K562 (cell line): ENCODE results near the gene NUAK2. TPM values are rescaled to one million over a fixed set of nuclear protein-coding genes. Genes with fewer than 3 reads are reported as not detected.

Experiments used
- DIDO1 ChIP-seq: fragments of 450-650 bp; IDR thresholded peaks from 2 replicates; pipeline ENCODE4 v1.6.1; 2016; ENCODE audit warnings: low read depth, missing biosample characterization, missing genetic modification characterization
- ELF2 ChIP-seq: fragments of 250-450 bp; sonication (Bioruptor Pico); IDR thresholded peaks from 2 replicates; pipeline ENCODE4 v1.5.0; 2021; ENCODE audit warnings: mild to moderate bottlenecking
- ELF4 ChIP-seq: fragments of 450-650 bp; formaldehyde crosslinking; IDR thresholded peaks from 2 replicates; pipeline ENCODE4 v1.4.0; 2022; ENCODE audit warnings: missing genetic modification characterization
- ETV5 ChIP-seq: sonication (generic); formaldehyde crosslinking; IDR thresholded peaks from 2 replicates; pipeline ENCODE4 v1.4.0; 2020; ENCODE audit warnings: low read depth, mild to moderate bottlenecking, missing genetic modification reagents
- FIP1L1 ChIP-seq: fragments of 200-400 bp; formaldehyde crosslinking; IDR thresholded peaks from 2 replicates; pipeline ENCODE4 v1.6.1; 2018; ENCODE audit warnings: mild to moderate bottlenecking, low read depth, low read length; ENCODE audit not compliant: poor library complexity, severe bottlenecking
- FOSL1 ChIP-seq: fragments of 200-800 bp; sonication (Bioruptor generic); conservative IDR thresholded peaks from 2 replicates; pipeline ENCODE4 v1.6.1; 2016; ENCODE audit warnings: missing genetic modification characterization, missing compliant biosample characterization
- GABPB1 ChIP-seq: sonication (generic); formaldehyde crosslinking; IDR thresholded peaks from 2 replicates; pipeline ENCODE4 v1.8.0; 2022; ENCODE audit warnings: mild to moderate bottlenecking, missing genetic modification reagents
- HNRNPUL1 ChIP-seq: fragments of 200-400 bp; formaldehyde crosslinking; IDR thresholded peaks from 2 replicates; pipeline ENCODE4 v1.6.1; 2017; ENCODE audit warnings: low read length
- KLF16 ChIP-seq: IDR thresholded peaks from 2 replicates; pipeline ENCODE4 v1.6.1; 2016; ENCODE audit warnings: antibody characterized with exemption
- MAFF ChIP-seq: IDR thresholded peaks from 2 replicates; pipeline ENCODE4 v1.6.1; 2012; ENCODE audit warnings: low read length, improper control_type of control experiment
- MECOM ChIP-seq: fragments of 250-450 bp; sonication (Bioruptor Pico); IDR thresholded peaks from 2 replicates; pipeline ENCODE4 v1.8.0; 2022; ENCODE audit warnings: inconsistent platforms
- NFIC ChIP-seq: fragments of 450-650 bp; IDR thresholded peaks from 2 replicates; pipeline ENCODE4 v1.6.1; 2017; ENCODE audit warnings: mild to moderate bottlenecking, inconsistent platforms
- SMC3 ChIP-seq: conservative IDR thresholded peaks from 2 replicates; pipeline ENCODE4 v1.6.1; 2011; ENCODE audit warnings: low read depth, low read length, improper control_type of control experiment; ENCODE audit not compliant: insufficient read depth
- VEZF1 ChIP-seq: fragments of 200-800 bp; sonication (Bioruptor generic); IDR thresholded peaks from 2 replicates; pipeline ENCODE4 v1.6.1; 2017; ENCODE audit warnings: missing genetic modification characterization, missing compliant biosample characterization
- ZBTB17 ChIP-seq: fragments of 450-650 bp; formaldehyde crosslinking; IDR thresholded peaks from 2 replicates; pipeline ENCODE4 v1.4.0; 2020; ENCODE audit warnings: mild to moderate bottlenecking
- ZNF395 ChIP-seq: fragments of 200-800 bp; sonication (Bioruptor generic); IDR thresholded peaks from 2 replicates; pipeline ENCODE4 v1.6.1; 2017; ENCODE audit warnings: missing genetic modification characterization, missing compliant biosample characterization
- ZNF408 ChIP-seq: fragments of 250-450 bp; sonication (Bioruptor Pico); IDR thresholded peaks from 2 replicates; pipeline ENCODE4 v1.4.0; 2020; ENCODE audit warnings: low read depth, mild to moderate bottlenecking, moderate library complexity
- ZNF644 ChIP-seq: fragments of 200-800 bp; sonication (Bioruptor generic); IDR thresholded peaks from 2 replicates; pipeline ENCODE4 v1.6.1; 2016; ENCODE audit warnings: low read depth, missing genetic modification characterization, missing compliant biosample characterization
- polyA plus RNA-seq, 8 experiments: library from polyadenylated mRNA; depleted of rRNA in 4 of 8; stranded (reverse) in 5 of 8; unstranded in 3 of 8; fragments of >200 nt; fragmentation: Nextera tagmentation in 2 of 8; fragmentation: Illumina TruSeq in 1 of 8; extraction: Ambion mirVana in 2 of 8; extraction: Trizol in 1 of 8; gene quantifications; 2 replicates each; pipeline versions ENCODE4 v1.2.1 to v1.2.3, GENCODE V29; 2011 to 2014; ENCODE audit warnings: inconsistent platforms in 1 of 8, missing spikeins in 1 of 8
- total RNA-seq, 7 experiments: library from RNA; depleted of rRNA in 6 of 7; stranded (reverse); fragments of >200 nt in 6 of 7; fragmentation: Illumina TruSeq in 2 of 7; extraction: Trizol in 2 of 7; gene quantifications; 2 replicates each; pipeline versions ENCODE4 v1.2.1 to v1.2.3, GENCODE V29; 2011 to 2021; ENCODE audit warnings: low replicate concordance in 1 of 7
- TF ChIP-seq, protein P1 (sequence below): fragments of 250-450 bp; sonication (Bioruptor Pico); IDR thresholded peaks from 2 replicates; pipeline ENCODE4 v1.8.0; 2022; ENCODE audit warnings: moderate library complexity, mild to moderate bottlenecking, inconsistent platforms
- TF ChIP-seq, protein P2 (sequence below): fragments of 150-350 bp; IDR thresholded peaks from 2 replicates; pipeline ENCODE4 v1.6.1; 2014; ENCODE audit warnings: low read depth, mild to moderate bottlenecking, low read length, borderline replicate concordance

NUAK2 gene
- total and polyA plus RNA-seq, 9 of the 15 experiments (the other 6 are each of a cell fraction or from before 2014, with no cell fraction given): 0.04 to 0.44 (median 0.14) TPM

DNA sequence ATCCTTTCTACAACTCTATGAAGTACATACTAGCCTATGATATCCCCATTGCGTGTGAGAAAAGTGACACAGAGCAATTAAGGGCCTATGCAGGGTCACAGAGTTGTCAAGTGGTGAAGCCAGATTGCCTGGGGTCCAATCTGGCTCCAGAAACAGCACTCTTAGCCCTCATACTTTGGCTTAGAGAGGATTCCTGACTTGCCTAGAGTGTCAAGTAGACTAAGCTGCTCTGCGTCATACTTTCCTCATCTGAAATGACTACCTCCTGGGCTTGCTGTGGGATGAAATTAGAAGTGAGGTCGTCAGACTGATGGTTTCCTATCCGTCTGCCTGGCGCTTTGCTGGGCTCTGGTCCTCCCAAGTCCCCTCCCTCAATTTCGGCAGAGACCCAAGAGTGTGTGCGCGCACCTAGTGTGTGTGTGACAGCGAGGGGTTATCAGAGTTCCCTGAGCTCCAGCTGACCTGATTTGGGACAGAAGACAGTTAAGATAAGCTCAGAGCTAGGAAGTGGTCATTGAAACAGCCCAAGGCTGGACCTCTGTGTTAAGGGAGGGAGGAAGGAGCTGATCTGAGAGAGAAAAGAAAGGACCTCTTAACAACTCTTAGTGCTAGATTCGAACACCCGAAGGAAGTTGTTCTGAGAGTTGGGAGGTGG is 5.4 kb upstream of the NUAK2 start (continued):
- peak; percentile 25; the same call in 1 of the 2 replicates for TF ChIP-seq DIDO1 (tag)
- no peak for TF ChIP-seq MECOM
- TF ChIP-seq ZNF408: no peak
- TF ChIP-seq ZNF644 (tag): no peak; the same call in 1 of the 2 replicates
- TF ChIP-seq HNRNPUL1: no peak
- peak; percentile 63 for TF ChIP-seq VEZF1 (CRISPR knock-in tag)
- TF ChIP-seq FOSL1 (tag): peak; percentile 75
- peak; percentile 80; the same call in 1 of the 2 replicates for TF ChIP-seq ELF4
- TF ChIP-seq KLF16: peak; percentile 88
- TF ChIP-seq MAFF: no peak
- peak; percentile 55; the same call in 1 of the 2 replicates for TF ChIP-seq ELF2
- TF ChIP-seq NFIC: peak; percentile 15; the same call in 1 of the 2 replicates
- peak; percentile 36; the same call in 1 of the 2 replicates for TF ChIP-seq ZBTB17 (CRISPR knock-in tag)
- peak; percentile 54 for TF ChIP-seq GABPB1
- TF ChIP-seq ETV5 (CRISPR knock-in tag): no peak
- TF ChIP-seq FIP1L1: no peak
- TF ChIP-seq SMC3: no peak
- TF ChIP-seq ZNF395: peak; percentile 63; the same call in 1 of the 2 replicates
- TF ChIP-seq, protein P1, sequence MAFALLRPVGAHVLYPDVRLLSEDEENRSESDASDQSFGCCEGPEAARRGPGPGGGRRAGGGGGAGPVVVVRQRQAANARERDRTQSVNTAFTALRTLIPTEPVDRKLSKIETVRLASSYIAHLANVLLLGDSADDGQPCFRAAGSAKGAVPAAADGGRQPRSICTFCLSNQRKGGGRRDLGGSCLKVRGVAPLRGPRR (CRISPR knock-in tag): no peak
- TF ChIP-seq, protein P2, sequence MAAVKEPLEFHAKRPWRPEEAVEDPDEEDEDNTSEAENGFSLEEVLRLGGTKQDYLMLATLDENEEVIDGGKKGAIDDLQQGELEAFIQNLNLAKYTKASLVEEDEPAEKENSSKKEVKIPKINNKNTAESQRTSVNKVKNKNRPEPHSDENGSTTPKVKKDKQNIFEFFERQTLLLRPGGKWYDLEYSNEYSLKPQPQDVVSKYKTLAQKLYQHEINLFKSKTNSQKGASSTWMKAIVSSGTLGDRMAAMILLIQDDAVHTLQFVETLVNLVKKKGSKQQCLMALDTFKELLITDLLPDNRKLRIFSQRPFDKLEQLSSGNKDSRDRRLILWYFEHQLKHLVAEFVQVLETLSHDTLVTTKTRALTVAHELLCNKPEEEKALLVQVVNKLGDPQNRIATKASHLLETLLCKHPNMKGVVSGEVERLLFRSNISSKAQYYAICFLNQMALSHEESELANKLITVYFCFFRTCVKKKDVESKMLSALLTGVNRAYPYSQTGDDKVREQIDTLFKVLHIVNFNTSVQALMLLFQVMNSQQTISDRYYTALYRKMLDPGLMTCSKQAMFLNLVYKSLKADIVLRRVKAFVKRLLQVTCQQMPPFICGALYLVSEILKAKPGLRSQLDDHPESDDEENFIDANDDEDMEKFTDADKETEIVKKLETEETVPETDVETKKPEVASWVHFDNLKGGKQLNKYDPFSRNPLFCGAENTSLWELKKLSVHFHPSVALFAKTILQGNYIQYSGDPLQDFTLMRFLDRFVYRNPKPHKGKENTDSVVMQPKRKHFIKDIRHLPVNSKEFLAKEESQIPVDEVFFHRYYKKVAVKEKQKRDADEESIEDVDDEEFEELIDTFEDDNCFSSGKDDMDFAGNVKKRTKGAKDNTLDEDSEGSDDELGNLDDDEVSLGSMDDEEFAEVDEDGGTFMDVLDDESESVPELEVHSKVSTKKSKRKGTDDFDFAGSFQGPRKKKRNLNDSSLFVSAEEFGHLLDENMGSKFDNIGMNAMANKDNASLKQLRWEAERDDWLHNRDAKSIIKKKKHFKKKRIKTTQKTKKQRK: no peak
